NB4 (cell line): ENCODE data around the gene HECA.
A peak's percentile ranks its signal among the peaks of the same experiment; 100 is the strongest.

Experiments used
- DNase-seq: peaks from one replicate; pipeline ENCODE4 v3.0.0; 2010; ENCODE audit warnings: low read depth
- H3K4me3 ChIP-seq: one replicate; pipeline ENCODE4 v1.5.1; 2011; ENCODE audit warnings: mild to moderate bottlenecking, low read depth, low read length, moderate library complexity
- MYC ChIP-seq: IDR thresholded peaks from 2 replicates; pipeline ENCODE4 v1.6.1; 2011; ENCODE audit warnings: low read depth, low read length
- POLR2A ChIP-seq: IDR thresholded peaks from 2 replicates; pipeline ENCODE4 v1.6.1; 2011; ENCODE audit warnings: mild to moderate bottlenecking; ENCODE audit not compliant: insufficient read length; ENCODE audit errors: extremely low read depth
- TF ChIP-seq, protein P1 (sequence below): IDR thresholded peaks from one replicate; pipeline ENCODE4 v1.5.1; 2012; ENCODE audit warnings: low read depth, low read length
- TF ChIP-seq, protein P2 (sequence below): IDR thresholded peaks from 2 replicates; pipeline ENCODE4 v1.6.1; 2011; ENCODE audit warnings: low read depth, low read length

HECA gene

GRCh38 chr6:139109558-139109957 lies 25.3 kb upstream of the HECA start:
- TF ChIP-seq MYC, result no peak
- TF ChIP-seq, protein P1, sequence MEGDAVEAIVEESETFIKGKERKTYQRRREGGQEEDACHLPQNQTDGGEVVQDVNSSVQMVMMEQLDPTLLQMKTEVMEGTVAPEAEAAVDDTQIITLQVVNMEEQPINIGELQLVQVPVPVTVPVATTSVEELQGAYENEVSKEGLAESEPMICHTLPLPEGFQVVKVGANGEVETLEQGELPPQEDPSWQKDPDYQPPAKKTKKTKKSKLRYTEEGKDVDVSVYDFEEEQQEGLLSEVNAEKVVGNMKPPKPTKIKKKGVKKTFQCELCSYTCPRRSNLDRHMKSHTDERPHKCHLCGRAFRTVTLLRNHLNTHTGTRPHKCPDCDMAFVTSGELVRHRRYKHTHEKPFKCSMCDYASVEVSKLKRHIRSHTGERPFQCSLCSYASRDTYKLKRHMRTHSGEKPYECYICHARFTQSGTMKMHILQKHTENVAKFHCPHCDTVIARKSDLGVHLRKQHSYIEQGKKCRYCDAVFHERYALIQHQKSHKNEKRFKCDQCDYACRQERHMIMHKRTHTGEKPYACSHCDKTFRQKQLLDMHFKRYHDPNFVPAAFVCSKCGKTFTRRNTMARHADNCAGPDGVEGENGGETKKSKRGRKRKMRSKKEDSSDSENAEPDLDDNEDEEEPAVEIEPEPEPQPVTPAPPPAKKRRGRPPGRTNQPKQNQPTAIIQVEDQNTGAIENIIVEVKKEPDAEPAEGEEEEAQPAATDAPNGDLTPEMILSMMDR, result peak; percentile 56
- peak; percentile 71 for DNase-seq
- no peak overlapping the region for H3K4me3 ChIP-seq

DNA sequence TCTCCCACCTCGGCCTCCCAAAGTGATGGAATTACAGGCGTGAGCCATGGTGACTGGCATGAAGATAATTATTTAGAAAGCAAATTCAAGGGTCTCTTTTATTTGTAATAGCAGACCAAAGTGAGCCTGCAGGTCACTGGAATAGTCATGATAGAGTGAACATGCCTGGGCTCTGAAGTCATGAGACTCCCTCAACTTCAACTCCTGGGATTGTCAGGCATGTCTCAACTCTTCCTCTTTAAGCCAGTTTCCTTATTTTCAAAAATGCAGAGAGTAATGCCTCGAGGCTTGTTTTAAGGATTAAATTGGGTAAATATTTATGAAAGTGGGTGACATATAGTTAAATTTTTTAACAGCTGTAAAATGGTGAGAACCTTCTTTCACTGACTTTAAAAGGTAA lies 22.7 kb upstream of the HECA start:
- no peak for DNase-seq
- TF ChIP-seq POLR2A, result no peak
- TF ChIP-seq, protein P1, result no peak
- TF ChIP-seq, protein P2, sequence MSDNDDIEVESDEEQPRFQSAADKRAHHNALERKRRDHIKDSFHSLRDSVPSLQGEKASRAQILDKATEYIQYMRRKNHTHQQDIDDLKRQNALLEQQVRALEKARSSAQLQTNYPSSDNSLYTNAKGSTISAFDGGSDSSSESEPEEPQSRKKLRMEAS, result no peak
- no peak for TF ChIP-seq MYC

DNA sequence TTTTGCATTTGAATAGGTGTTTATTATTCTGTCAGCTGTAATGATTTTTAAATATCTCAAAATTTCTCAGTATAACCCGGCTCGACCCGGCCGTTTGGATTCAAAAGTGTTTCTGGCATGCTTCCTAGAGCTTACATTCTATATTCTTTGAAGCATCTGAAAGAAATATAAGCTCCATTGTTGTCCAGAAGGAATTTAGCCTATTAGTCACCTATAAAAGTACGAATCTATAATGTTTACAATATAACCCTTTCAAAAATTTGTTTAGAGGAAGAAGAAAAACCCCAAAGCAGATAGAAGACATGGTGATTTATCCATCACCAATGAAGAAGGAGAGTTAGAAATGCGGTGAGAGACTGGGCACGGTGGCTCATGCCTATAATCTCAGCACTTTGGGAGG lies 22.3 kb upstream of the HECA start:
- DNase-seq, result no peak
- TF ChIP-seq, protein P2, result no peak
- TF ChIP-seq POLR2A (no peak), MYC (no peak)
- TF ChIP-seq, protein P1, result no peak
- no peak overlapping the region for H3K4me3 ChIP-seq

More for the DNA sequence above, 22.7 kb upstream of the HECA start:
- H3K4me3 ChIP-seq, result no peak overlapping the region

GRCh38 chr6:139114746-139115145 lies 20.1 kb upstream of the HECA start:
- TF ChIP-seq, protein P2, result no peak
- TF ChIP-seq POLR2A (no peak), MYC (no peak)
- TF ChIP-seq, protein P1, result no peak
- no peak overlapping the region for H3K4me3 ChIP-seq
- no peak for DNase-seq

DNA sequence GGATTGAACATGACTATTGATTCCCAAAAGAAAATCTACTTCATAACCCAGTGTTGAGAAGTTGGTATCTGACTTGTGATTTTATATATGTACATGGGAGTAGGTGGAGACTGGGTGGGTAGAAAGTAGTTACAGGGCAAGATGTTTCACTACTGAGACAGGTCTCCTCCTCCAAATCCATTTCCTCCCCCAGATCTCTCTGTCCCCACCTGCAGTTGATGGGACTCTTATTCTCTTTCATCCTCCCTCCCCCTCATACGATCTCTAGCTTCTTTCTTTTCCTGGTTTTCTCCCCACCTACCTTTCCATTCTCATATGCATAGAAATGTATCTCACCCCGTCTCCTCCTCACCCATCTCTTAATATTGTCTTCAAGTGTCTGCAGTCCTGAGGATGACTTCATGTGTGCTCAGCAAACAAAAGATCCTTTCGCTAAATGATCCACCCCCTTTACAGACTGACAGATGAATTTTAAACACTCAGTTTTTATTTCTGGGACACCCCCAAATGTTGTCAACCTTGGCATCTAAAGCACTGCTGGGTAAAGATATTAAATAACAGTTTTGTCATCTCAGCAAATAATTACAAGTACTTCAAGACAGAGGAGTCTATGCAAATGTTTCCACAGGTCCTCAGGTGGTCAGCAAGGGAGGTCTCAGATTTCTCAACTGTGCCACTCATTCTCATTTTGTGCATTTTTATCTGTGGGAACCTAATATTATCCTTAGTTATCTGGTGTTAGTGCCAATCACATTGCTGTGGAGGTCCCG lies 18.7 kb upstream of the HECA start:
- no peak for DNase-seq
- TF ChIP-seq POLR2A (no peak), MYC (no peak)
- TF ChIP-seq, protein P1, result no peak
- TF ChIP-seq, protein P2, result no peak
- H3K4me3 ChIP-seq, result no peak overlapping the region
